GM12878 (cell line): ENCODE results near the gene ADAMTS17. TPM values are rescaled to one million over a fixed set of nuclear protein-coding genes. Genes with fewer than 3 reads are reported as not detected.

Experiments used
- ATAC-seq: fragments of 200-7000 bp; cut with Tn5 transposase; 3 replicates; pipeline ENCODE4 v1.9.1; 2020; ENCODE audit warnings: mild to moderate bottlenecking, moderate library complexity
- BruUV-seq: library from RNA; stranded (reverse); fragments of 400-500 nt; replicated peaks from 2 replicates; lab custom pipeline; 2021; lab: Mats Ljungman, UMichigan
- CTCF ChIA-PET: fragments of 300-600 bp; sonication (Branson Sonifier 250); formaldehyde crosslinking; extraction: SDS; loops from one replicate; lab custom pipeline; 2021; ENCODE audit warnings: inconsistent platforms; lab: Yijun Ruan, JAX
- POLR2A ChIA-PET: fragments of 350-600 bp; formaldehyde crosslinking; extraction: SDS; loops from one replicate; lab custom pipeline; 2021; ENCODE audit warnings: inconsistent platforms; lab: Charles Lee
- RAD21 ChIA-PET: fragments of 300-600 bp; sonication (Branson Sonifier 250); formaldehyde crosslinking; loops from one replicate; lab custom pipeline; 2023; ENCODE audit warnings: antibody characterized with exemption; ENCODE audit not compliant: unreplicated experiment; lab: Charles Lee
- SMC1A ChIA-PET: fragments of 300-600 bp; sonication (Branson Sonifier 250); formaldehyde crosslinking; loops from one replicate; lab custom pipeline; 2023; ENCODE audit not compliant: unreplicated experiment, uncharacterized antibody; lab: Charles Lee
- DNase-seq: peaks from one replicate; pipeline ENCODE4 v3.0.0-alpha.2; 2011; ENCODE audit warnings: low read depth, low spot score
- FAIRE-seq: peaks from 3 replicates; lab custom pipeline; 2011; peaks lifted over from hg19 to GRCh38; lab: Jason Lieb, UNC
- H2AFZ ChIP-seq: 2 replicates; pipeline ENCODE4 v1.6.0; 2011; ENCODE audit warnings: low read depth, low read length, control low read depth; ENCODE audit not compliant: control insufficient read depth
- H3K27ac ChIP-seq: 2 replicates; pipeline ENCODE4 v1.5.1; 2011; ENCODE audit warnings: control low read depth; ENCODE audit not compliant: control insufficient read depth, insufficient read depth
- H3K27me3 ChIP-seq, 2 experiments: replicated peaks in 1 of 2; 2 replicates each; pipeline versions ENCODE4 v1.6.0 to v1.6.1; 2011; ENCODE audit warnings: low read length in 1 of 2; ENCODE audit not compliant: control insufficient read depth in 2 of 2, insufficient read depth in 2 of 2
- H3K36me3 ChIP-seq, 2 experiments: 2 replicates each; pipeline ENCODE4 v1.5.1; 2011; ENCODE audit warnings: low read length in 1 of 2; ENCODE audit not compliant: control insufficient read depth in 2 of 2, insufficient read depth in 2 of 2
- H3K4me1 ChIP-seq: 2 replicates; pipeline ENCODE4 v1.6.1; 2011; ENCODE audit warnings: mild to moderate bottlenecking, low read length, moderate library complexity, mixed read lengths; ENCODE audit not compliant: control insufficient read depth, insufficient read depth
- H3K4me2 ChIP-seq: 2 replicates; pipeline ENCODE4 v1.6.0; 2011; ENCODE audit warnings: control low read depth; ENCODE audit not compliant: control insufficient read depth, insufficient read depth
- H3K4me3 ChIP-seq: fragments of 200-600 bp; sonication (generic); 2 replicates; pipeline ENCODE4 v1.5.1; 2016
- H3K79me2 ChIP-seq: 2 replicates; pipeline ENCODE4 v1.6.0; 2011; ENCODE audit warnings: low read length; ENCODE audit not compliant: control insufficient read depth, insufficient read depth
- H3K9ac ChIP-seq: 2 replicates; pipeline ENCODE4 v1.8.0; 2011; ENCODE audit warnings: low read length, control low read depth, mixed read lengths; ENCODE audit not compliant: control insufficient read depth, insufficient read depth
- H3K9me3 ChIP-seq: replicated peaks from 3 replicates; pipeline ENCODE4 v1.5.1; 2011; ENCODE audit warnings: mild to moderate bottlenecking, low read length; ENCODE audit not compliant: control insufficient read depth, insufficient read depth
- H4K20me1 ChIP-seq: 2 replicates; pipeline ENCODE4 v1.6.0; 2011; ENCODE audit not compliant: control insufficient read depth, insufficient read depth
- BHLHE40 ChIP-seq, 2 experiments: fragments of 450-650 bp in 1 of 2; IDR thresholded peaks; 2 replicates each; pipeline ENCODE4 v1.6.1; 2011 to 2017; ENCODE audit warnings: low read depth in 2 of 2, borderline replicate concordance in 1 of 2, improper control_type of control experiment in 1 of 2, low read length in 1 of 2, mild to moderate bottlenecking in 1 of 2
- CBFB ChIP-seq: IDR thresholded peaks from 2 replicates; pipeline ENCODE4 v1.6.1; 2016; ENCODE audit warnings: antibody characterized with exemption, low read depth
- CREB1 ChIP-seq: IDR thresholded peaks from 2 replicates; pipeline ENCODE4 v1.6.1; 2012; ENCODE audit warnings: low read depth, mild to moderate bottlenecking, inconsistent platforms
- CTCF ChIP-seq, 3 experiments: IDR thresholded peaks in 2 of 3; conservative IDR thresholded peaks in 1 of 3; 2 replicates each; pipeline ENCODE4 v1.5.1; 2011; ENCODE audit warnings: low read depth in 3 of 3, low read length in 3 of 3, mild to moderate bottlenecking in 3 of 3, control low read depth in 2 of 3, moderate library complexity in 2 of 3, inconsistent platforms in 1 of 3, mixed read lengths in 1 of 3; ENCODE audit not compliant: control insufficient read depth in 2 of 3, insufficient read depth in 1 of 3; ENCODE audit errors: extremely low read depth in 1 of 3
- ESRRA ChIP-seq: IDR thresholded peaks from 2 replicates; pipeline ENCODE4 v1.6.1; 2012; ENCODE audit warnings: mild to moderate bottlenecking, low read length, improper control_type of control experiment
- GABPA ChIP-seq: IDR thresholded peaks from 2 replicates; pipeline ENCODE4 v1.6.1; 2014; ENCODE audit warnings: antibody characterized with exemption, low read depth, mild to moderate bottlenecking, inconsistent platforms
- HSF1 ChIP-seq: fragments of 150-350 bp; IDR thresholded peaks from 2 replicates; pipeline ENCODE4 v1.6.1; 2014; ENCODE audit warnings: mild to moderate bottlenecking, low read depth, low read length
- MTA2 ChIP-seq: fragments of 450-650 bp; IDR thresholded peaks from 2 replicates; pipeline ENCODE4 v1.6.1; 2016; ENCODE audit warnings: low read depth, mild to moderate bottlenecking, moderate library complexity
- PAX8 ChIP-seq: fragments of 450-650 bp; IDR thresholded peaks from 2 replicates; pipeline ENCODE4 v1.6.1; 2017; ENCODE audit warnings: mild to moderate bottlenecking, moderate library complexity
- WGBS: methylation state at CpG from one replicate; pipeline ENCODE4 v1.1.6; 2016; ENCODE audit warnings: low lambda C conversion rate; ENCODE audit not compliant: insufficient replicate concordance, insufficient coverage; ENCODE audit errors: missing lambda C conversion rate; 5-methylcytosine and 5-hydroxymethylcytosine counted together
- in situ Hi-C: fragments of 300-500 bp; cut with MboI; formaldehyde crosslinking; loops from 9 replicates; pipeline ENCODE4 v1.14.3; 2018; ENCODE audit warnings: mixed read lengths
- intact Hi-C: fragments of 100-400 bp; cut with micrococcal nuclease; formaldehyde crosslinking; loops from one replicate; pipeline ENCODE4 v1.14.2; 2022; ENCODE audit not compliant: unreplicated experiment
- polyA plus RNA-seq, 11 experiments: library from polyadenylated mRNA; depleted of rRNA in 4 of 11; unstranded in 6 of 11; stranded (reverse) in 5 of 11; fragments of >200 nt; fragmentation: Nextera tagmentation in 4 of 11; fragmentation: Illumina TruSeq in 1 of 11; extraction: Ambion mirVana in 4 of 11; extraction: Trizol in 1 of 11; gene quantifications; 1 replicate in 1 of 11; 2 replicates in 10 of 11; pipeline versions ENCODE4 v1.2.1 to v1.2.3, GENCODE V29; 2011 to 2016; ENCODE audit warnings: inconsistent platforms in 2 of 11, missing spikeins in 2 of 11, low read depth in 1 of 11
- total RNA-seq, 4 experiments: library from RNA; depleted of rRNA in 3 of 4; stranded (reverse); fragments of >200 nt in 3 of 4; fragmentation: Illumina TruSeq in 1 of 4; extraction: Trizol in 1 of 4; gene quantifications; 2 replicates each; pipeline versions ENCODE4 v1.2.1 to v1.2.3, GENCODE V29; 2013 to 2021
- TF ChIP-seq, protein P1 (sequence below): fragments of 150-350 bp; IDR thresholded peaks from 2 replicates; pipeline ENCODE4 v1.6.1; 2016; ENCODE audit warnings: low read depth, low read length

The ADAMTS17 gene
- total and polyA plus RNA-seq, 10 of the 15 experiments (the other 5 are each of a cell fraction or from before 2014, with no cell fraction given), result 0.04 to 0.50 (median 0.10) TPM; not detected in 4

GRCh38 chr15:100009372-100009771 is 332.4 kb downstream of the ADAMTS17 start:
- CTCF ChIA-PET, result no interaction called here
- Histone ChIP-seq H3K79me2 (no peaks in the 10 kb centered on the region), H3K36me3 (no peaks in the 10 kb centered on the region), H3K4me2 (no peak overlapping the region), H4K20me1 (no peaks in the 10 kb centered on the region), H3K4me1 (no peaks in the 10 kb centered on the region), H2AFZ (no peak overlapping the region), H3K4me3 (no peak overlapping the region), H3K27me3 (no peaks in the 10 kb centered on the region), H3K9ac (no peak overlapping the region), H3K9me3 (no peaks in the 10 kb centered on the region), H3K27ac (no peak overlapping the region)
- RAD21 ChIA-PET, result no interaction called here
- no TSS peak for BruUV-seq
- no peak for ATAC-seq
- no peak for DNase-seq
- FAIRE-seq, result no peak
- in situ Hi-C loops (no loop called here), intact Hi-C loops (no loop called here)
- 40% methylated on average over 7 of the region's 7 CpGs for WGBS
- TF ChIP-seq PAX8, result no peak
- no peak for TF ChIP-seq ESRRA
- TF ChIP-seq GABPA, result no peak
- TF ChIP-seq CBFB, result no peak
- TF ChIP-seq BHLHE40 (IDR thresholded peaks at IDR 0.05; ENCODE audit: borderline replicate concordance in 1 of 2, low read depth in 2 of 2, low read length in 1 of 2), result no peak
- no peak for TF ChIP-seq MTA2
- no peak for TF ChIP-seq CREB1
- no peak for TF ChIP-seq HSF1
- TF ChIP-seq CTCF (IDR thresholded peaks at IDR 0.05 in 2 of 3, conservative IDR thresholded peaks at IDR 0.05 in 1 of 3; ENCODE audit: control insufficient read depth in 2 of 3, extremely low read depth in 1 of 3, insufficient read depth in 1 of 3, low read depth in 3 of 3, low read length in 3 of 3), result no peak
- TF ChIP-seq, protein P1, sequence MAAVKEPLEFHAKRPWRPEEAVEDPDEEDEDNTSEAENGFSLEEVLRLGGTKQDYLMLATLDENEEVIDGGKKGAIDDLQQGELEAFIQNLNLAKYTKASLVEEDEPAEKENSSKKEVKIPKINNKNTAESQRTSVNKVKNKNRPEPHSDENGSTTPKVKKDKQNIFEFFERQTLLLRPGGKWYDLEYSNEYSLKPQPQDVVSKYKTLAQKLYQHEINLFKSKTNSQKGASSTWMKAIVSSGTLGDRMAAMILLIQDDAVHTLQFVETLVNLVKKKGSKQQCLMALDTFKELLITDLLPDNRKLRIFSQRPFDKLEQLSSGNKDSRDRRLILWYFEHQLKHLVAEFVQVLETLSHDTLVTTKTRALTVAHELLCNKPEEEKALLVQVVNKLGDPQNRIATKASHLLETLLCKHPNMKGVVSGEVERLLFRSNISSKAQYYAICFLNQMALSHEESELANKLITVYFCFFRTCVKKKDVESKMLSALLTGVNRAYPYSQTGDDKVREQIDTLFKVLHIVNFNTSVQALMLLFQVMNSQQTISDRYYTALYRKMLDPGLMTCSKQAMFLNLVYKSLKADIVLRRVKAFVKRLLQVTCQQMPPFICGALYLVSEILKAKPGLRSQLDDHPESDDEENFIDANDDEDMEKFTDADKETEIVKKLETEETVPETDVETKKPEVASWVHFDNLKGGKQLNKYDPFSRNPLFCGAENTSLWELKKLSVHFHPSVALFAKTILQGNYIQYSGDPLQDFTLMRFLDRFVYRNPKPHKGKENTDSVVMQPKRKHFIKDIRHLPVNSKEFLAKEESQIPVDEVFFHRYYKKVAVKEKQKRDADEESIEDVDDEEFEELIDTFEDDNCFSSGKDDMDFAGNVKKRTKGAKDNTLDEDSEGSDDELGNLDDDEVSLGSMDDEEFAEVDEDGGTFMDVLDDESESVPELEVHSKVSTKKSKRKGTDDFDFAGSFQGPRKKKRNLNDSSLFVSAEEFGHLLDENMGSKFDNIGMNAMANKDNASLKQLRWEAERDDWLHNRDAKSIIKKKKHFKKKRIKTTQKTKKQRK, result no peak
- SMC1A ChIA-PET, result no interaction called here
- POLR2A ChIA-PET, result no interaction called here
